ENCODE measurements around the gene DAAM2. TPM values are rescaled to one million over a fixed set of nuclear protein-coding genes. Genes with fewer than 3 reads are reported as not detected.

Gene DAAM2
- total RNA-seq, 1 donor from 2014 or later = 22.1 TPM

DNA sequence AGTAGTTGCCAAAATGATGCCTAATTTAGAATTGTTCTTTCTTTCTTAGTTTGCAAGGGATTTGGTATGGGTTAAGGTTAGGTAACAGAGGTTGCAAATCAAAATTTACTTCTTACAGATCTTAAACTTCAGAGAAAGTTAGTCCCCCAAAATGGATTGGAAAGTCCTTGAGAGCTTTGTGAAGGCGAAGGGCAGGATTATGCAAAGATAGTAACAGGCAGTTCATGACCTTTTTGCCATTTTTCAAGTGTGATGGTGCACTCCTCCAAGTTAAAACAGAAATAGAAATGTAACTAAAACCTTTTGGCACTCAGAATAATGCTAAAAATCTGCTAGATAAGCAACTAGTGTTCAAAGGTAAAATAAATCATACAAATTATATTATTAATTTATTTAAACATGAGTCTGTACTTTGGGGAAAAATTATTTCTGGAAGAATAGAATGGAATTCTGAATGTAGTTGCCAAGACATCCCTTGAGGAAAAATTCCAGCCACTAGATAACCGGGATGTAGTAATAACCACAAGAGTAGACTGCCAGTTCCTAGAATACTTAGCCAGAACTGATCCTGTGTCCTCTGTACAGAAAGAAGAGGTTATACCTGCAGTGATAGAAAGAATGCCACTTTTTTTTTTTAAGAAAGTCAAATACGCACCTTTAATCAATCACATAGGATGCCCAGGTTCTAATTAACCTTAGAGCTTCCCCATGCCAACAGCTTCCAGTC lies 31.8 kb upstream of the DAAM2 start:
- no peak for DNase-seq (ENCODE audit: extremely low spot score in 2 of 2)
- no peak overlapping the region for H3K27ac ChIP-seq
- TF ChIP-seq POLR2A (IDR thresholded peaks at IDR 0.05) (no peak), POLR2AphosphoS5 (IDR thresholded peaks at IDR 0.05; ENCODE audit: insufficient read depth in 1 of 2, low read depth in 1 of 2) (no peak)
- TF ChIP-seq, protein P1, sequence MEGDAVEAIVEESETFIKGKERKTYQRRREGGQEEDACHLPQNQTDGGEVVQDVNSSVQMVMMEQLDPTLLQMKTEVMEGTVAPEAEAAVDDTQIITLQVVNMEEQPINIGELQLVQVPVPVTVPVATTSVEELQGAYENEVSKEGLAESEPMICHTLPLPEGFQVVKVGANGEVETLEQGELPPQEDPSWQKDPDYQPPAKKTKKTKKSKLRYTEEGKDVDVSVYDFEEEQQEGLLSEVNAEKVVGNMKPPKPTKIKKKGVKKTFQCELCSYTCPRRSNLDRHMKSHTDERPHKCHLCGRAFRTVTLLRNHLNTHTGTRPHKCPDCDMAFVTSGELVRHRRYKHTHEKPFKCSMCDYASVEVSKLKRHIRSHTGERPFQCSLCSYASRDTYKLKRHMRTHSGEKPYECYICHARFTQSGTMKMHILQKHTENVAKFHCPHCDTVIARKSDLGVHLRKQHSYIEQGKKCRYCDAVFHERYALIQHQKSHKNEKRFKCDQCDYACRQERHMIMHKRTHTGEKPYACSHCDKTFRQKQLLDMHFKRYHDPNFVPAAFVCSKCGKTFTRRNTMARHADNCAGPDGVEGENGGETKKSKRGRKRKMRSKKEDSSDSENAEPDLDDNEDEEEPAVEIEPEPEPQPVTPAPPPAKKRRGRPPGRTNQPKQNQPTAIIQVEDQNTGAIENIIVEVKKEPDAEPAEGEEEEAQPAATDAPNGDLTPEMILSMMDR (IDR thresholded peaks at IDR 0.05) = no peak
- no peak overlapping the region for H3K4me3 ChIP-seq
- no peaks in the 10 kb centered on the region for H3K9me3 ChIP-seq
- H3K36me3 ChIP-seq = no peaks in the 10 kb centered on the region
- H3K27me3 ChIP-seq = no peaks in the 10 kb centered on the region
- intact Hi-C loops (cut with DNase I) = no loop called here
- no peaks in the 10 kb centered on the region for H3K4me1 ChIP-seq

DNA sequence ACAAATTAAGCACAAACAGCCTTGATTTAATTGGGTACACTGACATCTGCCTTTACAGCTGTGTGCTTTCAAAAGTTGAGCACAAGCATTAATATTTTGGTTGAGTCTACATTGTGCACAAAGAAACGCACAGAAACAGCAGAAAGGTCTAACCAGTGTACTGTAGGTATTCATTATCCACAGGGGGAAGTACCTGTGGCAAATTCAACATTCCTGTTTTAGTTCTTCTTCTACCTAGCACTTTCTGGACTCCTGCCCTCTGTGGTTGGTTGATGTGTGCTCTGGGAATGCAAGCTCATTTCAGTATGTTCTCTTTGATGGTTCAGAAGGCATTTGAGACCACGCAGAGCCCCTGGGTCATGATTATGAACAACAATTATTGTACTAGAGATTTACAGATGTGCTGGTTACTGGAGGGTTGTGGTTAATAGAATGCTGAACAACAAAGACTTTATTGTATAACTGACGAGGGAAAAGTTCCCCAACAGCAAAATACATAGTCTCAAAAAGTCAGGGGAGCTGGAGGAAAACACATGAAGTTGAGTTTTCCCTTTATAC lies 26.6 kb upstream of the DAAM2 start:
- no peaks in the 10 kb centered on the region for H3K36me3 ChIP-seq
- DNase-seq (ENCODE audit: extremely low spot score in 2 of 2) = no peak
- no peak overlapping the region for H3K27ac ChIP-seq
- H3K4me1 ChIP-seq = no peaks in the 10 kb centered on the region
- TF ChIP-seq POLR2AphosphoS5 (IDR thresholded peaks at IDR 0.05; ENCODE audit: insufficient read depth in 1 of 2, low read depth in 1 of 2) (no peak), POLR2A (IDR thresholded peaks at IDR 0.05) (no peak)
- TF ChIP-seq, protein P1 (IDR thresholded peaks at IDR 0.05) = no peak
- H3K27me3 ChIP-seq = no peaks in the 10 kb centered on the region
- intact Hi-C loops (cut with DNase I) = no loop called here
- no peak overlapping the region for H3K4me3 ChIP-seq
- no peaks in the 10 kb centered on the region for H3K9me3 ChIP-seq

DNA sequence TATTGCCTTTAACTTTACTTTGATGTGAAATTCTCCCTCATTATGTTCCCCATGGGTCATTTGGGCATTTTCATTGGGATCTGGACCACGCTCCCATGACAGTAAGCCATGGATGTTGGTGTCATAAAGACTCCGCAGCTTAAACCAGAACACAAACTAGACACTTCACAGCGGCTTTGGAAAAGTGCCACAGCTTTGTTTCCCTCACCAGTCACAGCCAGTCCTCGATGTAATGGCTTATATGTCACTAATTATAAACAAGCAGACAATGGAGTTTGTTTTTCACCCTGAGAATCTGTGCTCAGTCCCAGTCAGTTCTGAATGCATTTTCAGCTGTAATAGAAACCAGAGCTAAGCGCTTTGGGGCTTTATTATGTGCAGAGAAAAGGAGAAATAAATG lies 23.2 kb upstream of the DAAM2 start:
- H3K27me3 ChIP-seq = no peaks in the 10 kb centered on the region
- no peaks in the 10 kb centered on the region for H3K36me3 ChIP-seq
- H3K4me3 ChIP-seq = no peak overlapping the region
- no peaks in the 10 kb centered on the region for H3K9me3 ChIP-seq
- no peak overlapping the region for H3K27ac ChIP-seq
- TF ChIP-seq POLR2A (IDR thresholded peaks at IDR 0.05) (no peak), POLR2AphosphoS5 (IDR thresholded peaks at IDR 0.05; ENCODE audit: insufficient read depth in 1 of 2, low read depth in 1 of 2) (no peak)
- TF ChIP-seq, protein P1 (IDR thresholded peaks at IDR 0.05) = no peak
- intact Hi-C loops (cut with DNase I) = no loop called here
- no peaks in the 10 kb centered on the region for H3K4me1 ChIP-seq
- no peak for DNase-seq (ENCODE audit: extremely low spot score in 2 of 2)

DNA sequence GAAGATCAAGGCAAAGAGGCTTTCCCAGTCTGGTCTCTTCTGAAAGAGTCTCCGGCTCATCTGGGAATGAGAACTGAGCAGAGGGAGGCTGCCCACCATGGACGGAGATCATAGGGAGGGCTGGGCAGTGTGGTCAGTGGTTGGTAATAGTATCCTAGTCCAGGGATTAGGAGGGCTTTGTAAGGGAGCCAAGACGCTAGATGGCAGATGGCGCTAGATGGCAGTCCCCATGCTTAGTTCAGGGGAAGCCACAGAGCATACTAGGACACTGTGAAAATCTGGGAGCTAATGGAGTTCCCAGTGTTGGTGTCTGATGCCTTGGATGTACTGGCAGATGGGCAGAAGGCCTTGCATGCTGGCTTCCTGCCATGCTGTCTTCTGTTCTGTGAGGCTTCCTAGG lies 21.7 kb upstream of the DAAM2 start:
- H3K27ac ChIP-seq = no peak overlapping the region
- H3K27me3 ChIP-seq = no peaks in the 10 kb centered on the region
- no peaks in the 10 kb centered on the region for H3K4me1 ChIP-seq
- H3K9me3 ChIP-seq = no peaks in the 10 kb centered on the region
- no peaks in the 10 kb centered on the region for H3K36me3 ChIP-seq
- no peak for DNase-seq (ENCODE audit: extremely low spot score in 2 of 2)
- TF ChIP-seq POLR2AphosphoS5 (IDR thresholded peaks at IDR 0.05; ENCODE audit: insufficient read depth in 1 of 2, low read depth in 1 of 2) = no peak
- TF ChIP-seq, protein P1 (IDR thresholded peaks at IDR 0.05) = no peak
- TF ChIP-seq POLR2A (IDR thresholded peaks at IDR 0.05) = no peak
- intact Hi-C loops (cut with DNase I) = no loop called here
- H3K4me3 ChIP-seq = no peak overlapping the region

All from vagina (tissue), 2 donors.